Measurements from ENCODE around the gene FBN1.

- no peak for TF ChIP-seq CTCF (IDR thresholded peaks at IDR 0.05 in 4 of 5, conservative IDR thresholded peaks at IDR 0.05 in 1 of 5)
- no peak for TF ChIP-seq POLR2A (IDR thresholded peaks at IDR 0.05)
These were observed 129.4 kb downstream of the FBN1 start for GRCh38 chr15:48516121-48516520.

All from gastrocnemius medialis (tissue), 4 donors.